ENCODE results near the gene PHACTR3.

The PHACTR3 gene

DNA sequence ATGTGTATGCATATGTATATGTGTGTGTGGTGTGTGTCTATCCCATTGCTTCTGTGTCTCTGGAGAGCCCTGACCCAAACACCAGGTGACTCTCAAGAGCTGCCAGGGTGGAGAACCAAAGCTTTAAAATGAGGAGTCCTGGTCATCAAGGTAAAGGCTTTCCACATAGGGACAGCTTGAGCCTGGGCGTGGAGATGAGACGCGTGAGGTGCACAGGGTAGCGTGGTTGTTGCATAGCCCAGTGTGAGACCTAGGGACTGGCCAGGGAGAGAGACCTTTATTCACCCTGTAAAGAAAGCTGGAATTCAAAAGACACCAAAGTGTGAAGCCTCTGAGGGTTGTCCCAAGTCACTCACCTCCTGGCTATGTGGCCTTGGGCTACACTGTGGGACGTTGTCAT, 180.0 kb downstream of the PHACTR3 start:
- DNase-seq, result no peak

DNA sequence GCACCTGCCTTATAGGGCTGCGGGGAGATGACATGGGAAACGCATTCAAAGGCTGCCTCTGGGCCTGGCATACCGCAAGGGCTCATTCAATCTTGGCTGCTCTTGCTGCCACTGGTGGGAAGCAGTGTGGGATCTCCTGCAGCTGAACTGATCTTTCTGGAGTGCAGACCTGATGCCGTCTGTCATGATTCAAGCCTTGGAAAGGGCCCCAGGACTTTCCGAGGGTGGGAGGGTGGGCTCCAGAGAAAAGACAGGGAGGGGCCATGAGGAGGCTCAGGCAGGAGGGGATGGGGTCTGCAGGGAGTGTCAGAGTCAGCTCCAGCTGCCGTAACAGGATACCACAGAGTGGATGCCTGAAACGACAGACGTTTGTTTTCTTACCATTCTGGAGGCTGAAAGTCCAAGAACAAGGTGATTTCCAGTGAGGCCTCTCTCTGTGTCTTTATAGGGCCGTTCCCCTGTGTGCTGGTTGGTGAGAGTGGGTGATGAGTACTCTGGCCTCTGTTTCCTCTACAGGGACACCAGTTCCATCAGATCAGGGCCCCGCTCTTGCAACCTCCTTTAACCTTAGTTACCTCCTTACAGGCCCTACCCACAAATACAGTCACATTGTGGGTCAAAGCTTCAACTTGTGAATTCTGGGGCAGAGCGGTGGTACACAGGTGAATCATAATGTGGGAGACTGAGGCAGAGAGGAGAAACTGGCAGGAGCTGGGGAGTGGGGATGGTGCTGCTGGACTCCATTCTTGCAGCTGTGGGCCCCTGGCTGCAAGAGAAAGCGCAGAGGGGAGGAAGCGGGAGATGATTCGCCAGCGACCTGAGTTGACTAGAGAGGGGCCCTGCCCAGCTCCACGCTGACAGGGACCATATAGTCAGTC, 180.7 kb downstream of the PHACTR3 start:
- DNase-seq, result no peak

DNA sequence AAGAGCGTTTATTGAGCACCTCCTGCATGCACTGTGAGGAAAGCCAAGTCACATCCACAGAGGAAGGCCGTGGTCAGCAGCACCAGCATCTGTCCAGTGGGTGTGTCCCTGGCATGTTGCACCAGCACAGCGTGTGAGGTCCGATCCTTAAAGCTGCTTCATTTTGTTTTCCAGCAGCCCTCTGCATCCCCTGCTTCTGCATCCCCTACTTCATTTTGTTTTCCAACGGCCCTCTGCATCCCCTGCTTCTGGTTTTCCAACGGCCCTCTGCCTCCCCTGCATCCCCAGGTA, 181.3 kb downstream of the PHACTR3 start:
- no peak for DNase-seq

DNA sequence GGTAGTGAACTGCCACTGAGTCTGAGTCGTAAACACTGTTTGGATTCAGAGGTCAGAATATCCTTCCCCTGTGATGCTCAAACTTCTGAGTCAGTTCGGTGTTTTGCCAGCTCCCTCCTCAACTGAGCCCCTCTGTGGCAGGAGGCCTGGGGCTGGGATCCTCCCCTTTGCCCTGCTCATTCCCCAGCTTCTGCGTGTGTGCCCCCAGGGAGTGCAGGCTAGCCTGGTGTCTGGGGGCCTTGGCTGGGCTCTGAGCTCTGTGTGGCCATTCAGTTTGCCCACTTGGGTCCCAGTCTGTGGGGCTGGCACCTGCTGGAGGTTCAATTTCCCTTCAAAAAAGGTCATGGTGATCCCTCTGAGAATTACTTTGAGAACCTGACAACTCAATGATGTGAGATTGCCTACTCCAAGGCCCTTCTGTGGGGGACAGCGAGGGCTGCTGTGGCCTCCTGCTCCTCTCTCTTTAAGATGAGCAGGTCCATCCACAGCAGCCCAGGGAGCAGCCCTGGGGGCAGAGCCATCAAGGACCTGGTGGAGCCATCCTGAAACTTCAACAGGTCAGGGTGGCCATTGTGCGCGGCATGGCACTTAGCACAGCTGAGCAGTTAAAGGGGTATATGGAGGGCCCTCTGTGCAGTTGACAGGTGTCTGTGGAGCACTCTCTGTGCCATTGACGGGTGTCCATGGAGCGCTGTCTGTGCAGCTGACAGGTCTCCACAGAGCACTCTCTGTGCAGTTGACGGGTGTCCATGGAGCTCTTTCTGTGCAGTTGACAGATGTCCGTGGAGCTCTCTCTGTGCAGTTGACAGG, 181.9 kb downstream of the PHACTR3 start:
- no peak for DNase-seq

DNA sequence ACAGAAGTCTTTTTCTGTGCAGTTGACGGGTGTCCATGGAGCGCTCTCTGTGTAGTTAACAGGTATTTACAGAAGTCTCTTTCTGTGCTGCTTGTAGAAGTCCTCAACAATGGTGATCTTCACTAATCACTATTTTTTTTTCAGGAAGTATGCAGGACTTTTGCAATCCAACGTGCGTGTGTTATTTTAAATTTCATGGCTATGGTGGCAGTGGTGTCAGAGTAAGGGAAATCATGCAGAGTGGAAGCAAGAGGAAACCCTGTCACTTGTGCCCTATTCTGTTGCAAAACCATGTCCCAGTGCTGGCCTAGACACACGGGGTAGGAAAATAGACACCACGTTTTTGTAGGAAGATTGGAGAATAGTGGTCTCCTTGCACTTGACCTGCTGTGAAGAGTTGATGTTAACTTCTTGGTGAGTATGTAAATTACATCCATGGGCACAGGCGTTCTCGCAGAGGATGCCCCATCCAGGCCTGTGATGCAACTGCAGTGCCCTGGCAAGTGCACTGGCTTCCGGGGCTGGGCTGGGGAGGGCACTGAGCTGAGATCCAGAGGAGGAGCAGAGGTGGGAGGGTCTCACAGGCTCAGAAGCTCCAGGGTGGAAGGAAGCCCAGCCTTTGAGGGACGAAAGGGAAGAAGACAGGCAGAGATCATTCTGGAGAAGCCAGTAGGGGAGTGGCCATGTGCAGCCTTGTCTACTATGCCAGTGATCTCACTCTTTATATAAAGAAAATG, 182.6 kb downstream of the PHACTR3 start:
- DNase-seq, result no peak

DNA sequence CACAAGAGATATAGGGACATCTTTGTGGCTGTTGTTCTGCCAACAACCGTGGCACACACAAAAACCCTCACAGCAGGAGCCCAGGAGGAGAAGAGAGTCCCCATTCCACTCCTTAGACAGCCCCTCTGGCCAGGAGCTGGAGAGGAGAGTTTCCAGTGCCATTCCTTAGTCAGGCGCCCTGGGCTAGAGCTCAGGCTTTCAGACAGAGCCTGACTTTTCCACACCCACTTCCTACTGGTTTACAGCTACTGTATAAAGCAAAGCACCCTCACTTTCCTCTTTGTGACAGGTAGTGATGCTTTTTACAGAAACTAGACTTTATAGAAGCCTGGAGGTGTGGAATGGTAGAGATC, 183.2 kb downstream of the PHACTR3 start:
- DNase-seq, result no peak

DNA sequence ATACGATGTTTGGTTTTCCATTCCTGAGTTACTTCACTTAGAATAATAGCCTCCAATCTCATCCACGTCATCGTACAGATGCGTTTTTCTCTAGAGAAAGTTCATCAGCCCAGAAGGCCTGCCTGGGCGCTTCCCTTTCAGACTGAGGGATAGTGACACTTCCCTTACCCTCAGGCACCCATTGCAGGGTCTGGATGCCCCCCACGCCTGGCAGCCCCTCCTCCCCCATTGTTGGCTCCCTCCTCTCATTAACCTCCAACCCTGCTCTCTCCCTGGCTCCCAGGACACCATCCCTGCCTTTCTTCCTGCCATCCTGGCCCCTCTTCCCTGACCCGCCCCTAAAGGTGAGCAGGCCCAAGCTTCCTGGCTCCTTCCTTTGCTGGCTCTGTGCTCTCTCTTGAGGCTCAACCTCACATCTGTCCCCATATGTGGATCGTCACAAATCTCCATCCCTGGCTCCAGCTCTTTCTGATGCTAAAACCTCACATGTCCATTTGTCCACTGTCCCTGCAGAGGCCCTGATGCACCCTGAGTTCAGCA, 183.9 kb downstream of the PHACTR3 start:
- DNase-seq, result no peak

DNA sequence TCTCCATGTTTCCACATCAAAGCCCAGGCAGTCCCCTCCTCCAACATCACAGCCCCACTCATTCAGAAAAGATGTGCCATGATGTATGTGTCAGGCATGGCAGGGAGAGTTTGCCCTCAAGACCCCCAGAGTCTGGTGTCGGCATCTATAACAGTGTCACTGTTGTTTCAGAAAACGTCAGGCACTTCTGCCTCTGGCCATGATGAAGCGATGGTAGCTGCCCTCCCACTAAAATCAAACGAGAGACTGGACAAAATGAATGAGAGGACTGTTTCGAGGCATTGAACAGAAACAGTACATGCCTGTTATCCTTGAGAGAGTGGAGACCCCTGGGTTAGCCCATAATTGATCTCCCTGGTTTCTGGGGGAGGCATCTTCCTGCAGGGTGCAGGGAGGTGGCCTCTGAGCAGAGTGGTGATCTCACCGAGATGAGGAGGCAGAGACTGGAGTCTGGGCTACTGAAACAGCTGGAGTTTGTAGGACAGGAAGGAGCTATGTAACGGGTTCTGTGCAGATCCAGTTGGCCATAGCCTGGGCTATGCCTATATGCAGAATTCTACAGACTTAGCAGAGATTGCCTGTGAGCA, 184.6 kb downstream of the PHACTR3 start:
- no peak for DNase-seq

DNA sequence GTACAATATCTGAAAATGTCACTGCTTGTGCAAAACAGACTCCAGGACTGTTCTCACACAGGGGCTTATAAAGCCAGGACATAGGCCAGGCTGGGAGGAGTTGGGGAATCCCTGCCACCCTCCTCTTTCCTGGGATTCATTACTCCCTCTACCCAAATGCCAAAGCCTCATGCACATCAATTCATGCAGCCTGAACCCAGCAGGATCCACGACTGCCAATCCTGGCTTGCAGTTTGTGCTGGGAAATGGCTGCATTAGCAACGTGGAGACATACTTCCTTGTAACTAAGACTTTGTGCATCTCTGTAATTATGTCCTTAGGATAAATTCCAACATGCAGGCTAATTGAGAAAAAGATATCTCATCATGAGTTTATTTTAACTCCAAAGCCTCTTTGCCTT, 185.3 kb downstream of the PHACTR3 start:
- DNase-seq, result no peak

DNA sequence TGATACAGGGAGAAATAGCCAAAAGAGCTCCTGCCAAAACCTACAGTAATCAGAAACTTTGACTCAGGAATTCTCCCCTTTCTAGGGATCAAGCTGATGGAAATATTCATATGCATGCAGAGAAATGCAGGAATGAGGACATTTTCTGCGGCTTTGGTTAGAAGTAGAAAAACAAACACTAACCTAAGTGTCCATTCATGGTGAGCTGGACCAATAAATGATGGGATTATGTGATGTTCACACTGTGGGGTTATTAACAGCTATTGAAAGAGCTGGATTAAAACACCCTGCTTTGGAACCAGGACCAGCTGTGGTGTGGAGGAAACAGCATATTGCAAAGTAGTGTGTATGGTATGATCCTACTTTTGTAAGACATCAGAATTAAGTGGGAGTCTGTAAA, 186.0 kb downstream of the PHACTR3 start:
- DNase-seq, result no peak

DNA sequence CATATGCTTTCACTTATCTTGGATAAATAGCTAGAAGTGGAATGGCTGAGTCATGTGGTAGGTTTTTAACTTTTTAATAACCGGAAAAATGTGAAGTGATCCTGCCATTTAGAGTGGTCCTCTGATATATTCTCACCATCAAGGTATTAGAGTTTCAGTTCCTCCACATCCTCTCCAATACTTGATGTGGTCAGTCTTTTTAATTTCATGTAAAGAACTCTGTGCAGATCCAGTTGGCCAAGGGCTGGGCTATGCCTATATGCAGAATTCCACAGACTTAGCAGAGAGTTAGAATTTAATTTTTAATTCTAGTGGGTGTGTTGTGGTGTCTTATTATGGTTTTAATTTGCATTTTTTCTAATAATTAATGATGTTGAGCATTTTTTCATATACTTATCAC, 188.0 kb downstream of the PHACTR3 start:
- no peak for DNase-seq

DNA sequence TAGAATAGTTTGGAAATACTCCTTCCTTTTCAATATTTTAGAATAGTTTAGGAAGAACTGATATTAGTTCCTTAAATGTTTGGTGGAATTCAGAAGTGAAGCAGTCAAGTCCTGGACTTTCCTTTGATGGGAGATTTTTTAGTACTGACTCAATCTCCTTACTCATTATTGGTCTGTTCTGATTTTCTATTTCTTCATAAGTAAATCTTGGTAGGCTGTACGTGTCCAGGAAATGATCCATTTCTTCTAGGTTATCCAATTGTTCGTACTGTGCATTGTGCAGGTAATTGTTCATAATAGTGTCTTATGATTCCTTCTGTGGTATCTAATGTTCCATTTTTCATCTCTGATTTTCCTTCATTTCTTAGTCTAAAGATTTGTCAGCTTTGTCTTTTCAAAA, 190.2 kb downstream of the PHACTR3 start:
- DNase-seq, result no peak

DNA sequence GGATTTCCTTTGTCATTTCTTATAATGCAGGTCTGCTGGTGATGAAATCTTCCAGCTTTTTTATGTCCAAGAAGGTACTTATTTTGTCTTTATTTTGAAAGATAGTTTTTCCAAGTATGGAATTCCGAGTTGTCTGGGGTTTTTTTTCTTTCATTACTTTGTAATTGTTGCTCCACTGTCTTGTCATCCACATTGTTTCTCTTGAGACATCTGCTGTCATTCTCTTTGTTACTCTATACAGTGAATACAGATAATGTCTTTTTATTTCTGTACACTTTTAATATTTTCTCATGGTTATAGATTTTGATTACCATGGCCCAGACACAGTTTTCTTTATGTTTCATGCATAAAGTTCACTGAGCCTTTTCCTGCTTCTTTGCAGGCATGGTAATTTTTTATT, 196.0 kb downstream of the PHACTR3 start:
- no peak for DNase-seq

DNA sequence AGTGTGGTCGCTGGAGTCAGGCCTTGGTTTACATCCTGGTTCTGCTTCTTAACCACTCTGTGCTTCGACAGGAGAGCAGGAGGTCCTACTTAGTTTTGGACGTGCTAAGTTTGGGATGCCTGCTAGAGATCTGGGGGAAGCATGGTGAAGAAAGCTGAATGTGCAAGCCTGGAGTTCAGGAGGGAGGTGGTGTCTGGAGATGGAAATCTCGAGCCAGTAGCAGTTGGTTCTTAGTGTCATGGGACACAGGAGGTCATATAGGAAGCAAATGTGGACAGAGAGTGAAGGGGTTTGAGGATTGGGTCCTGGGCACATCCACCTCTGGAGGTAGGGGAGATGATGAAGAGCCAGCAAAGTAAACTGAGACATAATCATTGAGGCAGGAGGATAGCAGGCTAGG, 197.7 kb downstream of the PHACTR3 start:
- DNase-seq, result no peak

DNA sequence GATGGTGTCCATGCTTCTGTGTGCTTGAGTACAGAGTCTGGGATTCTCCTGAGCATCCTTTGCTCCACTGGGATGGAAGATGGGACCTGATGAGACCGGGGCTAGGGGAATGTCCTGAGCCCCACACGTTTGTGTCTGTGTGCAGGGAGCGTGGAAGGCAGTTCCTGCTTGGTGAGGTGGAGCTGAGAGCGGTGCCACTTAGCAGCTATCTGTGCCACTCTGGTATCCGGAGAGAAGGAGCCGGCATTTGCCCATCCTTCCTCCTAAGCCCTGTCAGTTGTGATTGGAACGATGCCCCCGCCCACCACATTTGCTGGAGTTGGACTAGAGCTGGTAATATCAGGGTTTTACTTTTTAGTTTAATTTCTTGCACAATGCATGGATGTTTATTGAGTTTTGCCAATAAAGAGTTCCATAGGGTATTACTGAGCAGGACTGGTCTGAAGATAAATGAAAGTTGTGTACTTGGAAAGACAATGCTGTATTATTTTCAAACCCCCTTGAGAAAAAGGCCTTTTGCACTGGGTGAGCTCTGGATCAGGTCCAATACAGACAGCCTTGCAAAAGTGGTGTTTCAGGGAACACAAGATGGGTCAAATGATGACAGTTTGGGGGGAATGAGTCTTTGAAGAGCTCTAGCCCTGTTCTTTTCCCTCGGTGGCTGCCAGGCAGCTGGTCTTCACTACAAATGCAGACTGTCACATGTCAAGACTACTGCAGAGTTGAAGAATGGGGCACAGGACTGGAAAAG, 198.3 kb downstream of the PHACTR3 start:
- DNase-seq, result no peak

DNA sequence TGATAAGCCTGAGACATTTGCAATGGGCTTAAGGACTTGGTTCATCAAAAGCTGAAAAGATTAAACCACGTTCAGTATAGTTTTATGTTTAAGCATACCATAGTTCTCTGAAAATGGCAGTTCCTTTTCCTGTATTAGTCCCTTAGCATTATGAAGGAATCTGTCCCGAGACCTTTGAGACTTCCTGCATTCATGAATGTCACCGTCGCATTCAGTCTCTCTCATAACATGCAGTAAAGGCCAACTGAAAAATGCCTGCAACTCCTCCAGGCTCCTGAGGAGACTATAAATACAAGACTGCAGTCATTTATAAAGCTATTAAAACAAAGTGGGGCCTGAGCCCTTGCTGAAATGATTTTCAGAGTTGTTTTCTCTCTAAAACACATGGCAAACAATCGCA, 200.0 kb downstream of the PHACTR3 start:
- DNase-seq, result no peak

DNA sequence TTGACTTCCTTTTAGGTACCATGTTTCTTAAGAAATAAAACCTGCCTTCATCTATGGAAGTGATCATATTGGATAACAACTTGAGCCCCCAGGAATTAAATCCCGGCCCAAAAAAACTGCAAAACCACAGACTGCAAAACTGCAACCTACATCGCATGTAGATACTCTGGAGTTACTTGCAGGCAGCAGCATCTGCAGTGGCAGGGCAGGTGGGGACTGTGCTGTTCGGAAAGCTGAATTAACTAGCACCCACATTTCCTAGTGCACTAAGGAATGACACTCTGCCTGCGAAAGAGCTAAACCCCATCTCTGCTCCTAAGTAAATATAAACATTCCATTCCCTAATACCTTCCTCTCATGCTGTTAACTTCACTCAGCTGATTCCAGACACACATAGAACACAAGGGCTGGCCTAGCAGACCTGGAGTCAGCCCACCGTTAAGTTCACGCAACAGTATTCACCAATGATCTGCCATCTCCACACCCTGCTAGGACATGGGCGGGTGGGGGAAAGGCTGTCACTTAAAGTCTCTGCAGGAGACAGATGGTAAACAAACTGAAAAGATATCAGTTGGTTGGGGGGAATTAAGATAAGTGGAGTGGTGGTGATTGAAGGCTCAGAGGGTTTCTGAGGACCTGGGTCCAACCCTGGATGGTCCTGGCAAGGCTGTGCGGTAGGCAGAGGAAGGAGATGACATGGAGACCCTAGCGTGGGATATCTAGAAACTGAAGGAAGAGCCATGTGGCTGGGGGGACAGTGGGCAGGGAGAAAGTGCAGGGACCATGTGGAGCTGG, 200.7 kb downstream of the PHACTR3 start:
- DNase-seq, result no peak

DNA sequence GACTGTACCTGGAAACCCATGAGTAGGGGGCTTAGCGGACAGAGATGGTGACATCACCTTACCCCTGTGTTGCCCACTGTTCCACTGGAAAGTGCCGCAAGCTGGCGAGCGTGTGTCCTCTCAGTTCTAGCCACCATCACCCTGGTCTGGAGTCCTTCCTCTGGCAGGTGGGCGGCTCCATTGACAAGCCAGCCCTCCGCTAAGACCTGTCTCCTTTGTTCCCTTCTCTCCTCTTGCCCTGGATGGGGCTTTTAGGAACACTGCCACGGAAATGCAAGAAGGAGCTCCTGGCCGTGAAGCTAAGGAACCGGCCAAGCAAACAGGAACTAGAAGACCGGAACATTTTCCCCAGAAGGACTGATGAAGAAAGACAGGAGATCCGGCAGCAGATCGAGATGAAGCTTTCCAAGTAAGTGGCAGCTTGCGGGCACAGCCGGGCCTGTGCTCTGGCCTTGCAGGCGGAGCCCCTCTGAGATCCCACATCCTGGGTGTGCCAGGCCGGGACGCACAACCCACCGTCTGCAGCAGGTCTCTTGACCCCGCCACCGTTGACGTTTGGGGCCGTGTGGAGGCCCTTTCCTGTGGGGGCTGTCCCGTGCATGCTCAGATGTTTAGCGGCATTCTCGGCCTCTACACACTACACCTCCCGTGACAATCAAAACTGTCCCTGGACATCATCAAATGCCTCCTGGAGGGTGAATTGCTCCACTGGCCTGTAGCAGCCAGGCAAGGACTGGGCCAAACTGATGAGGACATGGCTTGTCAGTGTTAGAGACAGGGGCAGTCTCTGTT, 201.6 kb downstream of the PHACTR3 start:
- no peak for DNase-seq

DNA sequence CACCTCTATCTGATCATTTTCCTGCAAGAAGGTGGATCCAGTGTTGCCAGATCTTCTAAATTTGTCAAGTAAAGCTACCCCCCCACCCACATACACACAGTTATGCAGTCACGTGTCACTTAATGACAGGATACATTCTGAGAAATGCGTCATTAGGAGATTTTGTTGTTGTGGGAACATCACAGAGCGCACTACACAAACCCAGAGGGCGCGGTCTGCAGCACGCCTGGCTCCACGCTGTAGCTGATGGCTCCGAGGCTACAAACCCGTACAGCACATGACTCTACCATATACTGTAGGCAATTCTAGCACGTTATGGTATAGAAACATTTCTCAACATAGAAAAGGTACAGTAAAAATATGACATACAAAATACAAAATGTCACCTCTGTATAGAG, 202.2 kb downstream of the PHACTR3 start:
- DNase-seq, result no peak

DNA sequence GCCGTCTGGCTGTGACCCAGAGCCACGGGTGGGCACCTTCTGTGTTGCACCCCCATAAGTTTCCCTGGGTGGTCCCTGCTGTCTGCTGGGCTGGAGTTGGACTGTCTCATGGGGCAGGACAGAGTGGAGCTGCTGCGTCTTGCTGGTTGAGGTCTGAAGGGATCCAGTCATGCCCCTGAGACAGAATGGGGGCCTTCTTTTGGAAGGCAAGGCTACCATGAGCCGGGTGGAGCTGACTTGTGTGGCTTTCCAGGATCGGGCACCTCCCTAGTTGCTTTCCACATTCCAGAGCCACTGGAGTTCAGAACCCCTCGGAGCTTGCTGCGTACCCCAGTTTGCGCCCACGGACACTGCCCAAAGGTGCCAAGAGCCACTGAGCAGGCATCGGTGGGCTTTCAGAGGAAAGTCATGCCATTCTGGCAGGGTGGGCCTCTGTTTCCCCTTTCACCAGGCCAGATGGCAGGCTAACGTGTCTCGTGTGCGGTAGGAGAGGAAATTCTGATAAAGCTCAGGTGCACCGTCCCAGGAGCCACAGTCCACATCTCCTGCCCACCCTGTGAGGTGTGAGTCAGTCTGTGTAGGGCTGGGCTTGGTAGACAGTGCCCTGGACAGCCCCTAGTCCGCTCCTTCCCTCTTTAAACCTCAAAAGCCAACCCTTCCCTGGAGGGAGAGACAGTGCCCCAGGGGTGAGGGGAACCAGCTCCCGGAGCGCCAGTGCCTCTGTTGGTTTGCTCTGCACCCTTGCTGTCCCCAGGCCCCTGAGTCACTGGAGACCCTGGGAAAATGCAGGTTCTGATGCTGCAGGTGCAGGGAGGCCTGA, 203.8 kb downstream of the PHACTR3 start:
- no peak for DNase-seq

Measured in bone marrow (tissue), 2 donors.